SK-N-MC (cell line): ENCODE measurements around the gene CSMD2.

Experiments used
- EZH2 ChIP-seq: fragments of 200-600 bp; sonication (generic); IDR thresholded peaks from one replicate; pipeline ENCODE4 v1.6.1; 2017; ENCODE audit warnings: antibody characterized with exemption
- POLR2AphosphoS5 ChIP-seq: IDR thresholded peaks from 2 replicates; pipeline ENCODE4 v1.6.1; 2012; ENCODE audit warnings: mild to moderate bottlenecking, low read depth, low read length, borderline replicate concordance

- TF ChIP-seq EZH2 (no peak), POLR2AphosphoS5 (no peak)
Measured at GRCh38 chr1:34166625-34167361, 1.8 kb upstream of the CSMD2 start.
